H9 (cell line): ENCODE measurements around the gene CDK14. TPM values are rescaled to one million over a fixed set of nuclear protein-coding genes. Genes with fewer than 3 reads are reported as not detected.

ENCODE experiments used
- DNase-seq: peaks from one replicate; pipeline ENCODE4 v3.0.0-alpha.2; 2017
- H2AFZ ChIP-seq: one replicate; pipeline ENCODE4 v1.6.1; 2013; ENCODE audit warnings: mild to moderate bottlenecking, low read length, control low read depth, moderate library complexity
- H2AK5ac ChIP-seq: 2 replicates; pipeline ENCODE4 v1.6.1; 2013; ENCODE audit warnings: low read length, control low read depth, mixed read lengths; ENCODE audit not compliant: insufficient read length
- H2BK120ac ChIP-seq: one replicate; pipeline ENCODE4 v1.6.1; 2013; ENCODE audit warnings: low read depth, mild to moderate bottlenecking, low read length, control low read depth, inconsistent platforms; ENCODE audit not compliant: poor library complexity, severe bottlenecking
- H2BK12ac ChIP-seq: 2 replicates; pipeline ENCODE4 v1.6.1; 2013; ENCODE audit warnings: low read length, control low read depth, mixed read lengths, low read depth; ENCODE audit not compliant: insufficient read length
- H2BK15ac ChIP-seq: 2 replicates; pipeline ENCODE4 v1.6.1; 2013; ENCODE audit warnings: low read depth, low read length, control low read depth
- H2BK20ac ChIP-seq: one replicate; pipeline ENCODE4 v1.6.1; 2013; ENCODE audit warnings: low read depth, mild to moderate bottlenecking, low read length, control low read depth, inconsistent platforms; ENCODE audit not compliant: poor library complexity, severe bottlenecking
- H2BK5ac ChIP-seq: 2 replicates; pipeline ENCODE4 v1.6.1; 2013; ENCODE audit warnings: low read length, control low read depth, mixed read lengths; ENCODE audit not compliant: insufficient read length
- H3K14ac ChIP-seq: 2 replicates; pipeline ENCODE4 v1.6.1; 2013; ENCODE audit warnings: low read length, control low read depth; ENCODE audit not compliant: insufficient read depth
- H3K18ac ChIP-seq: 2 replicates; pipeline ENCODE4 v1.6.1; 2013; ENCODE audit warnings: low read depth, mild to moderate bottlenecking, mixed read lengths, low read length, control low read depth; ENCODE audit not compliant: insufficient read length
- H3K23ac ChIP-seq: 2 replicates; pipeline ENCODE4 v1.6.1; 2013; ENCODE audit warnings: low read length, control low read depth, mixed read lengths, low read depth; ENCODE audit not compliant: insufficient read length
- H3K23me2 ChIP-seq: 2 replicates; pipeline ENCODE4 v1.6.1; 2013; ENCODE audit warnings: low read depth, mild to moderate bottlenecking, mixed read lengths, low read length, control low read depth; ENCODE audit not compliant: insufficient read length, poor library complexity, severe bottlenecking
- H3K27ac ChIP-seq: 2 replicates; pipeline ENCODE4 v1.5.1; 2013; ENCODE audit warnings: low read length, control low read depth, mixed read lengths, low read depth; ENCODE audit not compliant: insufficient read length
- H3K27me3 ChIP-seq: 2 replicates; pipeline ENCODE4 v1.6.1; 2013; ENCODE audit warnings: low read length, control low read depth, inconsistent platforms; ENCODE audit not compliant: insufficient read depth
- H3K4ac ChIP-seq: 2 replicates; pipeline ENCODE4 v1.6.1; 2013; ENCODE audit warnings: low read depth, mild to moderate bottlenecking, control low read depth, inconsistent platforms, low read length, moderate library complexity
- H3K4me1 ChIP-seq: 2 replicates; pipeline ENCODE4 v1.6.1; 2013; ENCODE audit warnings: low read length, control low read depth, inconsistent platforms; ENCODE audit not compliant: insufficient read depth
- H3K4me2 ChIP-seq: 2 replicates; pipeline ENCODE4 v1.6.1; 2013; ENCODE audit warnings: low read length, control low read depth, mixed read lengths; ENCODE audit not compliant: insufficient read length, insufficient read depth
- H3K56ac ChIP-seq: 2 replicates; pipeline ENCODE4 v1.6.1; 2013; ENCODE audit warnings: low read depth, mild to moderate bottlenecking, mixed read lengths, low read length, control low read depth; ENCODE audit not compliant: insufficient read length
- H3K79me1 ChIP-seq: 2 replicates; pipeline ENCODE4 v1.6.1; 2013; ENCODE audit warnings: low read depth, mild to moderate bottlenecking, moderate library complexity, low read length, control low read depth, inconsistent platforms; ENCODE audit not compliant: insufficient read depth, poor library complexity, severe bottlenecking
- H3K79me2 ChIP-seq: 2 replicates; pipeline ENCODE4 v1.6.1; 2013; ENCODE audit warnings: low read length, control low read depth, inconsistent platforms; ENCODE audit not compliant: insufficient read depth
- H3K9ac ChIP-seq: 2 replicates; pipeline ENCODE4 v1.6.1; 2013; ENCODE audit warnings: low read length, control low read depth, mixed read lengths; ENCODE audit not compliant: insufficient read length; ENCODE audit errors: extremely low read depth
- H3K9me3 ChIP-seq: one replicate; pipeline ENCODE4 v1.6.1; 2013; ENCODE audit warnings: low read depth, low read length, inconsistent platforms; ENCODE audit not compliant: control insufficient read depth
- H3T11ph ChIP-seq: one replicate; pipeline ENCODE4 v1.6.1; 2013; ENCODE audit warnings: mild to moderate bottlenecking, low read length, control low read depth, inconsistent platforms
- H4K20me1 ChIP-seq: one replicate; pipeline ENCODE4 v1.6.1; 2013; ENCODE audit not compliant: control insufficient read depth, insufficient read length, insufficient read depth
- H4K5ac ChIP-seq: 2 replicates; pipeline ENCODE4 v1.6.1; 2013; ENCODE audit warnings: low read depth, mild to moderate bottlenecking, mixed read lengths, low read length, control low read depth; ENCODE audit not compliant: insufficient read length
- H4K8ac ChIP-seq: replicated peaks from 2 replicates; pipeline ENCODE4 v1.6.1; 2013; ENCODE audit warnings: low read length, control low read depth, mixed read lengths, low read depth; ENCODE audit not compliant: insufficient read length
- H4K91ac ChIP-seq: 2 replicates; pipeline ENCODE4 v1.6.1; 2013; ENCODE audit warnings: low read depth, mild to moderate bottlenecking, moderate library complexity, mixed read lengths, low read length, control low read depth; ENCODE audit not compliant: insufficient read length
- H3K27ac Mint-ChIP-seq, 3 experiments: 2 replicates in 2 of 3; 3 replicates in 1 of 3; pipeline ENCODE4 v1.8.0; 2020 to 2021; ENCODE audit warnings: mixed read lengths in 3 of 3, mild to moderate bottlenecking in 1 of 3, moderate library complexity in 1 of 3
- H3K27me3 Mint-ChIP-seq: 2 replicates; pipeline ENCODE4 v1.8.0; 2021; ENCODE audit warnings: low read depth, mild to moderate bottlenecking, moderate library complexity, mixed read lengths
- H3K36me3 Mint-ChIP-seq, 3 experiments: 2 replicates in 2 of 3; 3 replicates in 1 of 3; pipeline ENCODE4 v1.8.0; 2020 to 2021; ENCODE audit warnings: low read depth in 3 of 3, mixed read lengths in 3 of 3; ENCODE audit not compliant: insufficient read depth in 1 of 3
- H3K4me1 Mint-ChIP-seq, 2 experiments: 2 replicates each; pipeline ENCODE4 v1.8.0; 2020; ENCODE audit warnings: mixed read lengths in 2 of 2
- H3K4me3 Mint-ChIP-seq, 2 experiments: 2 replicates in 1 of 2; 3 replicates in 1 of 2; pipeline ENCODE4 v1.8.0; 2020 to 2021; ENCODE audit warnings: mild to moderate bottlenecking in 2 of 2, mixed read lengths in 2 of 2, moderate library complexity in 1 of 2
- H3K9me3 Mint-ChIP-seq, 2 experiments: 2 replicates in 1 of 2; 3 replicates in 1 of 2; pipeline ENCODE4 v1.8.0; 2020; ENCODE audit warnings: mild to moderate bottlenecking in 2 of 2, mixed read lengths in 2 of 2, moderate library complexity in 1 of 2
- WGBS: extraction: QIAGEN DNeasy Blood & Tissue Kit; methylation state at CpG from one replicate; pipeline ENCODE4 v1.1.7; 2013; ENCODE audit warnings: missing lambda C conversion rate, low lambda C conversion rate, mixed read lengths; ENCODE audit not compliant: insufficient read length; ENCODE audit errors: extremely low coverage; 5-methylcytosine and 5-hydroxymethylcytosine counted together
- total RNA-seq: library from RNA; stranded (reverse); gene quantifications from 2 replicates; pipeline ENCODE4 v1.2.1, GENCODE V29; 2021
- TF ChIP-seq, protein P1 (sequence below): fragments of 200-600 bp; sonication (generic); conservative IDR thresholded peaks from 3 replicates; pipeline ENCODE4 v1.8.0; 2021; ENCODE audit warnings: antibody characterized with exemption, mild to moderate bottlenecking

Gene CDK14
- total RNA-seq, 1 experiment from 2014 or later, result 23.9 TPM

DNA sequence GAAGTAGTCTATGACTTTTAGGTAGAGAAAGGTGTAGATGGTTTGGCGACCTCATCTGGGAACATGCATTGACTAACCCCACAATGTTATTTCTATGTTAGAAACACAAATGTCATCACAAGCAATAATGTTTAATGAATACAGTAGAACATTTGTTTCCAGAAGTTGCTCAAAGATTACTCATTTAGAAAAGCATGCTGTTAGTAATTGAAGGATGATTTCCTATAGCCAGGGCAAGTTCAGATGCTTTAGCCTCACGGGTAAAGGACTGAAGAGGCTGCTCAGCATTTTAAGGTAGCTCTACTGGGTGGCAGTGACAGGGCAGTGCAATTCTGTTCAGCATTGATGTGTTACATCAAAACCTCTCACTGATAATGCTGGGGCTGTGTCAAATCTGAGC is 468.8 kb downstream of the CDK14 start:
- H3K4me2 ChIP-seq, result no peak overlapping the region
- H2BK15ac ChIP-seq, result no peak overlapping the region
- no peaks in the 10 kb centered on the region for H3K27me3 ChIP-seq
- H4K8ac ChIP-seq, result no peak overlapping the region
- peaks cover 5 to 24% (median 6%) of the 10 kb centered on the region in 3 experiments for H3K36me3 Mint-ChIP-seq
- no peak overlapping the region for H3K23ac ChIP-seq
- 0 out of 2 replicates have a peak, but pooled peaks cover 4% of the 10 kb centered on the region for H3K4me1 ChIP-seq
- H2BK20ac ChIP-seq, result no peak overlapping the region
- H2AFZ ChIP-seq, result no peak overlapping the region
- peaks cover 14 to 21% of the 10 kb centered on the region in 2 experiments for H3K4me1 Mint-ChIP-seq
- H3K18ac ChIP-seq, result no peak overlapping the region
- no peak overlapping the region for H3K9ac ChIP-seq
- no peak overlapping the region for H3T11ph ChIP-seq
- TF ChIP-seq, protein P1, sequence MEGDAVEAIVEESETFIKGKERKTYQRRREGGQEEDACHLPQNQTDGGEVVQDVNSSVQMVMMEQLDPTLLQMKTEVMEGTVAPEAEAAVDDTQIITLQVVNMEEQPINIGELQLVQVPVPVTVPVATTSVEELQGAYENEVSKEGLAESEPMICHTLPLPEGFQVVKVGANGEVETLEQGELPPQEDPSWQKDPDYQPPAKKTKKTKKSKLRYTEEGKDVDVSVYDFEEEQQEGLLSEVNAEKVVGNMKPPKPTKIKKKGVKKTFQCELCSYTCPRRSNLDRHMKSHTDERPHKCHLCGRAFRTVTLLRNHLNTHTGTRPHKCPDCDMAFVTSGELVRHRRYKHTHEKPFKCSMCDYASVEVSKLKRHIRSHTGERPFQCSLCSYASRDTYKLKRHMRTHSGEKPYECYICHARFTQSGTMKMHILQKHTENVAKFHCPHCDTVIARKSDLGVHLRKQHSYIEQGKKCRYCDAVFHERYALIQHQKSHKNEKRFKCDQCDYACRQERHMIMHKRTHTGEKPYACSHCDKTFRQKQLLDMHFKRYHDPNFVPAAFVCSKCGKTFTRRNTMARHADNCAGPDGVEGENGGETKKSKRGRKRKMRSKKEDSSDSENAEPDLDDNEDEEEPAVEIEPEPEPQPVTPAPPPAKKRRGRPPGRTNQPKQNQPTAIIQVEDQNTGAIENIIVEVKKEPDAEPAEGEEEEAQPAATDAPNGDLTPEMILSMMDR, result no peak
- H3K4me3 Mint-ChIP-seq, result no peak overlapping the region
- no peaks in the 10 kb centered on the region for H3K27me3 Mint-ChIP-seq
- no peak overlapping the region for H3K27ac Mint-ChIP-seq
- H2BK12ac ChIP-seq, result no peak overlapping the region
- H3K23me2 ChIP-seq, result no peaks in the 10 kb centered on the region
- no peak for DNase-seq
- no peaks in the 10 kb centered on the region for H3K9me3 ChIP-seq
- H2BK120ac ChIP-seq, result no peak overlapping the region
- no peak overlapping the region for H4K91ac ChIP-seq
- no peaks in the 10 kb centered on the region for H3K79me1 ChIP-seq
- no peak overlapping the region for H4K5ac ChIP-seq
- no peak overlapping the region for H3K14ac ChIP-seq
- H3K56ac ChIP-seq, result no peak overlapping the region
- no peak overlapping the region for H2BK5ac ChIP-seq
- H2AK5ac ChIP-seq, result no peak overlapping the region
- no peak overlapping the region for H3K27ac ChIP-seq
- no peaks in the 10 kb centered on the region for H4K20me1 ChIP-seq
- no peaks in the 10 kb centered on the region for H3K79me2 ChIP-seq
- H3K9me3 Mint-ChIP-seq, result peaks cover 4 to 15% of the 10 kb centered on the region in 2 experiments; a peak in 3 of 5 replicates
- WGBS, result no CpG with 5 or more reads among the region's 2 CpGs
- H3K4ac ChIP-seq, result no peak overlapping the region
